Measurements from ENCODE around the gene FOXJ2. TPM values are rescaled to one million over a fixed set of nuclear protein-coding genes. Genes with fewer than 3 reads are reported as not detected.

FOXJ2 gene
- polyA plus RNA-seq, 1 of the 3 experiments (the other 2 are of a cell fraction), result 3.4 TPM

DNA sequence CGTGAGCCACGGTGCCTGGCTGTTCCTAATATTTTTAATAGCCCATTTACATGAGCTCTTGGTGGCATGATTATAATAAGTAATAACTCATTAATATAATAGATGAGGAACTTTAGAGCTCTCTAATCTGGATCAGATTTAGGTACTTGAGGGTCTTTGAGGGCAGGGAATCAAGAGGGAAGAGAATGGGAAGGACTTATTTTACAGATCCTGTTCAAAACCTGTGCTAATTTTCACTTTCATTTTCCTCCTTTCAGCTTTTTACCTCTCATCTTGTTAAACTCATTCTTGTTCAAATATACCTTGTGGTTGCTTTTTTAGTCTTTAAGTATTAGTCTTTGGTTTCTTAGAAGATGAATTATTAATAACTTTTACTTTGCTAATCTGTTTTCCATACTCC lies 55.1 kb downstream of the FOXJ2 start:
- Histone ChIP-seq H3K27me3 (ENCODE audit: insufficient read depth) (no peaks in the 10 kb centered on the region), H3K4me3 (ENCODE audit: low read depth in 2 of 2, low read length in 1 of 2) (no peak overlapping the region), H3K9me2 (no peaks in the 10 kb centered on the region), H3K9me3 (no peaks in the 10 kb centered on the region), H3F3A (replicated peaks; ENCODE audit: insufficient read depth) (no peaks in the 10 kb centered on the region), H3K9ac (no peak overlapping the region), H3K27ac (ENCODE audit: low read depth in 2 of 2, low read length in 1 of 2) (no peak overlapping the region; a peak in 1 of 4 replicates), H4K20me1 (ENCODE audit: insufficient read depth) (no peaks in the 10 kb centered on the region), H3K79me2 (ENCODE audit: insufficient read depth) (peaks cover 59% of the 10 kb centered on the region), H2AFZ (ENCODE audit: low read depth) (no peak overlapping the region), H3K4me2 (no peak overlapping the region), H3K4me1 (ENCODE audit: control insufficient read depth in 1 of 2, insufficient read depth in 2 of 2, low read depth in 1 of 2, low read length in 1 of 2) (peaks cover 3 to 5% of the 10 kb centered on the region in 2 experiments; a peak in 3 of 4 replicates), H3K36me3 (replicated peaks in 1 of 2; ENCODE audit: control insufficient read depth in 1 of 2, insufficient read depth in 2 of 2, low read length in 1 of 2) (peaks cover 0 to 28% of the 10 kb centered on the region in 2 experiments)
- DNase-seq, result no peak
- WGBS (ENCODE audit: low lambda C conversion rate), result 78% methylated on average over 2 of the region's 2 CpGs
- ChIA-PET POLR2A (no interaction called here), CTCF (interaction anchor here (1.0 to 1.1 kb wide), 2 partner anchors 22 to 29 kb away, joined by 3 read pairs; no protein-coding TSS in a partner anchor)
- TF ChIP-seq, protein P1, sequence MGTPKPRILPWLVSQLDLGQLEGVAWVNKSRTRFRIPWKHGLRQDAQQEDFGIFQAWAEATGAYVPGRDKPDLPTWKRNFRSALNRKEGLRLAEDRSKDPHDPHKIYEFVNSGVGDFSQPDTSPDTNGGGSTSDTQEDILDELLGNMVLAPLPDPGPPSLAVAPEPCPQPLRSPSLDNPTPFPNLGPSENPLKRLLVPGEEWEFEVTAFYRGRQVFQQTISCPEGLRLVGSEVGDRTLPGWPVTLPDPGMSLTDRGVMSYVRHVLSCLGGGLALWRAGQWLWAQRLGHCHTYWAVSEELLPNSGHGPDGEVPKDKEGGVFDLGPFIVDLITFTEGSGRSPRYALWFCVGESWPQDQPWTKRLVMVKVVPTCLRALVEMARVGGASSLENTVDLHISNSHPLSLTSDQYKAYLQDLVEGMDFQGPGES (IDR thresholded peaks at IDR 0.05; ENCODE audit: low read depth, low read length), result no peak
- TF ChIP-seq NFIC (IDR thresholded peaks at IDR 0.05; ENCODE audit: borderline replicate concordance) (no peak), GABPA (IDR thresholded peaks at IDR 0.05; ENCODE audit: low read depth) (no peak), NRF1 (IDR thresholded peaks at IDR 0.05; ENCODE audit: low read depth, low read length) (no peak), FOXM1 (IDR thresholded peaks at IDR 0.05; ENCODE audit: low read depth) (no peak), GATA2 (CRISPR knock-in tag; IDR thresholded peaks at IDR 0.05) (no peak), RAD21 (IDR thresholded peaks at IDR 0.05; ENCODE audit: low read length) (no peak), ELF1 (IDR thresholded peaks at IDR 0.05) (no peak)
- TF ChIP-seq, protein P2, sequence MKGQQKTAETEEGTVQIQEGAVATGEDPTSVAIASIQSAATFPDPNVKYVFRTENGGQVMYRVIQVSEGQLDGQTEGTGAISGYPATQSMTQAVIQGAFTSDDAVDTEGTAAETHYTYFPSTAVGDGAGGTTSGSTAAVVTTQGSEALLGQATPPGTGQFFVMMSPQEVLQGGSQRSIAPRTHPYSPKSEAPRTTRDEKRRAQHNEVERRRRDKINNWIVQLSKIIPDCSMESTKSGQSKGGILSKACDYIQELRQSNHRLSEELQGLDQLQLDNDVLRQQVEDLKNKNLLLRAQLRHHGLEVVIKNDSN (IDR thresholded peaks at IDR 0.05; ENCODE audit: borderline replicate concordance, low read depth), result no peak
- TF ChIP-seq, protein P3, sequence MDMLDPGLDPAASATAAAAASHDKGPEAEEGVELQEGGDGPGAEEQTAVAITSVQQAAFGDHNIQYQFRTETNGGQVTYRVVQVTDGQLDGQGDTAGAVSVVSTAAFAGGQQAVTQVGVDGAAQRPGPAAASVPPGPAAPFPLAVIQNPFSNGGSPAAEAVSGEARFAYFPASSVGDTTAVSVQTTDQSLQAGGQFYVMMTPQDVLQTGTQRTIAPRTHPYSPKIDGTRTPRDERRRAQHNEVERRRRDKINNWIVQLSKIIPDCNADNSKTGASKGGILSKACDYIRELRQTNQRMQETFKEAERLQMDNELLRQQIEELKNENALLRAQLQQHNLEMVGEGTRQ (IDR thresholded peaks at IDR 0.05; ENCODE audit: borderline replicate concordance, low read depth, low read length), result no peak
- TF ChIP-seq, protein P4, sequence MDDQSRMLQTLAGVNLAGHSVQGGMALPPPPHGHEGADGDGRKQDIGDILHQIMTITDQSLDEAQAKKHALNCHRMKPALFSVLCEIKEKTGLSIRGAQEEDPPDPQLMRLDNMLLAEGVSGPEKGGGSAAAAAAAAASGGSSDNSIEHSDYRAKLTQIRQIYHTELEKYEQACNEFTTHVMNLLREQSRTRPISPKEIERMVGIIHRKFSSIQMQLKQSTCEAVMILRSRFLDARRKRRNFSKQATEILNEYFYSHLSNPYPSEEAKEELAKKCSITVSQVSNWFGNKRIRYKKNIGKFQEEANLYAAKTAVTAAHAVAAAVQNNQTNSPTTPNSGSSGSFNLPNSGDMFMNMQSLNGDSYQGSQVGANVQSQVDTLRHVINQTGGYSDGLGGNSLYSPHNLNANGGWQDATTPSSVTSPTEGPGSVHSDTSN (IDR thresholded peaks at IDR 0.05), result no peak

DNA sequence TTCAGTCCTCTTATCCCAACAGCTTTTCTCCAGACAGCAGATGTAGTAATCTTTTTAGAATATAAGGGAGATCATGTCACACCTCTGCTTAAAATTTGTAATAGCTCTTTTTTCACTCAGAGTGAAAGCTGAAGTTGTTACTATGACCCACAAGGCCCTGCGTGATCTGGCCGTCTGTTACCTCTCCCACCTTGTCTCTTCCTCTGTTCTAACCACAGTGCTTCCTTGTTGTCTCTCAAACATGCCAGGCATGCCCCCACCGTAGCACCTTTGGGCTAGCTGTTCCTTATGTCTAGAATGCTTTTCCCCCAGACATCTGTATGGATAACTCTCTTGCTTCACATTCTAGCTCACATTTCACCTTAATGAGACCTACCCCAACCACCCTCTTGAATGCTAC lies 56.1 kb downstream of the FOXJ2 start:
- no peak for DNase-seq
- peaks cover 50% of the 10 kb centered on the region for H3K79me2 ChIP-seq (ENCODE audit: insufficient read depth)
- H3K4me3 ChIP-seq (ENCODE audit: low read depth in 2 of 2, low read length in 1 of 2), result no peak overlapping the region
- H3K9me2 ChIP-seq, result no peaks in the 10 kb centered on the region
- H3F3A ChIP-seq (replicated peaks; ENCODE audit: insufficient read depth), result no peaks in the 10 kb centered on the region
- H4K20me1 ChIP-seq (ENCODE audit: insufficient read depth), result no peaks in the 10 kb centered on the region
- no peaks in the 10 kb centered on the region for H3K9me3 ChIP-seq
- ChIA-PET POLR2A (no interaction called here), CTCF (interaction anchor here (1.1 to 1.2 kb wide), 2 partner anchors 20 to 28 kb away, joined by 3 to 4 read pairs; no protein-coding TSS in a partner anchor)
- H3K27me3 ChIP-seq (ENCODE audit: insufficient read depth), result no peaks in the 10 kb centered on the region
- H3K36me3 ChIP-seq (replicated peaks in 1 of 2; ENCODE audit: control insufficient read depth in 1 of 2, insufficient read depth in 2 of 2, low read length in 1 of 2), result peaks cover 7 to 35% of the 10 kb centered on the region in 2 experiments
- no peak overlapping the region for H3K9ac ChIP-seq
- H3K27ac ChIP-seq (ENCODE audit: low read depth in 2 of 2, low read length in 1 of 2), result no peak overlapping the region
- H3K4me2 ChIP-seq, result no peak overlapping the region
- H2AFZ ChIP-seq (ENCODE audit: low read depth), result no peak overlapping the region
- 92% methylated on average over 3 of the region's 3 CpGs for WGBS (ENCODE audit: low lambda C conversion rate)
- peaks cover 0 to 4% of the 10 kb centered on the region in 2 experiments; a peak in 1 of 4 replicates for H3K4me1 ChIP-seq (ENCODE audit: control insufficient read depth in 1 of 2, insufficient read depth in 2 of 2, low read depth in 1 of 2, low read length in 1 of 2)
- TF ChIP-seq, protein P5, sequence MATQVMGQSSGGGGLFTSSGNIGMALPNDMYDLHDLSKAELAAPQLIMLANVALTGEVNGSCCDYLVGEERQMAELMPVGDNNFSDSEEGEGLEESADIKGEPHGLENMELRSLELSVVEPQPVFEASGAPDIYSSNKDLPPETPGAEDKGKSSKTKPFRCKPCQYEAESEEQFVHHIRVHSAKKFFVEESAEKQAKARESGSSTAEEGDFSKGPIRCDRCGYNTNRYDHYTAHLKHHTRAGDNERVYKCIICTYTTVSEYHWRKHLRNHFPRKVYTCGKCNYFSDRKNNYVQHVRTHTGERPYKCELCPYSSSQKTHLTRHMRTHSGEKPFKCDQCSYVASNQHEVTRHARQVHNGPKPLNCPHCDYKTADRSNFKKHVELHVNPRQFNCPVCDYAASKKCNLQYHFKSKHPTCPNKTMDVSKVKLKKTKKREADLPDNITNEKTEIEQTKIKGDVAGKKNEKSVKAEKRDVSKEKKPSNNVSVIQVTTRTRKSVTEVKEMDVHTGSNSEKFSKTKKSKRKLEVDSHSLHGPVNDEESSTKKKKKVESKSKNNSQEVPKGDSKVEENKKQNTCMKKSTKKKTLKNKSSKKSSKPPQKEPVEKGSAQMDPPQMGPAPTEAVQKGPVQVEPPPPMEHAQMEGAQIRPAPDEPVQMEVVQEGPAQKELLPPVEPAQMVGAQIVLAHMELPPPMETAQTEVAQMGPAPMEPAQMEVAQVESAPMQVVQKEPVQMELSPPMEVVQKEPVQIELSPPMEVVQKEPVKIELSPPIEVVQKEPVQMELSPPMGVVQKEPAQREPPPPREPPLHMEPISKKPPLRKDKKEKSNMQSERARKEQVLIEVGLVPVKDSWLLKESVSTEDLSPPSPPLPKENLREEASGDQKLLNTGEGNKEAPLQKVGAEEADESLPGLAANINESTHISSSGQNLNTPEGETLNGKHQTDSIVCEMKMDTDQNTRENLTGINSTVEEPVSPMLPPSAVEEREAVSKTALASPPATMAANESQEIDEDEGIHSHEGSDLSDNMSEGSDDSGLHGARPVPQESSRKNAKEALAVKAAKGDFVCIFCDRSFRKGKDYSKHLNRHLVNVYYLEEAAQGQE (IDR thresholded peaks at IDR 0.05; ENCODE audit: low read depth, low read length), result no peak
- no peak for TF ChIP-seq EZH2phosphoT487 (IDR thresholded peaks at IDR 0.05; ENCODE audit: borderline replicate concordance, low read depth)
- TF ChIP-seq, protein P3 (IDR thresholded peaks at IDR 0.05; ENCODE audit: borderline replicate concordance, low read depth, low read length), result no peak
- TF ChIP-seq, protein P4 (IDR thresholded peaks at IDR 0.05), result no peak
- TF ChIP-seq POLR2AphosphoS5 (IDR thresholded peaks at IDR 0.05; ENCODE audit: low read depth, low read length), result no peak
- TF ChIP-seq RCOR1 (IDR thresholded peaks at IDR 0.05; ENCODE audit: low read length), result no peak
- TF ChIP-seq SIN3A (IDR thresholded peaks at IDR 0.05; ENCODE audit: borderline replicate concordance, low read depth, low read length), result no peak
- TF ChIP-seq CHD2 (IDR thresholded peaks at IDR 0.05; ENCODE audit: low read length, partially characterized antibody), result no peak

Measured in SK-N-SH (cell line).